H9 (cell line): ENCODE data around the gene IL17RE. TPM values are rescaled to one million over a fixed set of nuclear protein-coding genes. Genes with fewer than 3 reads are reported as not detected.

ENCODE experiments used
- DNase-seq: peaks from one replicate; pipeline ENCODE4 v3.0.0-alpha.2; 2017
- H2AFZ ChIP-seq: one replicate; pipeline ENCODE4 v1.6.1; 2013; ENCODE audit warnings: mild to moderate bottlenecking, low read length, control low read depth, moderate library complexity
- H2AK5ac ChIP-seq: 2 replicates; pipeline ENCODE4 v1.6.1; 2013; ENCODE audit warnings: low read length, control low read depth, mixed read lengths; ENCODE audit not compliant: insufficient read length
- H2BK120ac ChIP-seq: one replicate; pipeline ENCODE4 v1.6.1; 2013; ENCODE audit warnings: low read depth, mild to moderate bottlenecking, low read length, control low read depth, inconsistent platforms; ENCODE audit not compliant: poor library complexity, severe bottlenecking
- H2BK12ac ChIP-seq: 2 replicates; pipeline ENCODE4 v1.6.1; 2013; ENCODE audit warnings: low read length, control low read depth, mixed read lengths, low read depth; ENCODE audit not compliant: insufficient read length
- H2BK15ac ChIP-seq: 2 replicates; pipeline ENCODE4 v1.6.1; 2013; ENCODE audit warnings: low read depth, low read length, control low read depth
- H2BK20ac ChIP-seq: one replicate; pipeline ENCODE4 v1.6.1; 2013; ENCODE audit warnings: low read depth, mild to moderate bottlenecking, low read length, control low read depth, inconsistent platforms; ENCODE audit not compliant: poor library complexity, severe bottlenecking
- H2BK5ac ChIP-seq: 2 replicates; pipeline ENCODE4 v1.6.1; 2013; ENCODE audit warnings: low read length, control low read depth, mixed read lengths; ENCODE audit not compliant: insufficient read length
- H3K14ac ChIP-seq: 2 replicates; pipeline ENCODE4 v1.6.1; 2013; ENCODE audit warnings: low read length, control low read depth; ENCODE audit not compliant: insufficient read depth
- H3K18ac ChIP-seq: 2 replicates; pipeline ENCODE4 v1.6.1; 2013; ENCODE audit warnings: low read depth, mild to moderate bottlenecking, mixed read lengths, low read length, control low read depth; ENCODE audit not compliant: insufficient read length
- H3K23ac ChIP-seq: 2 replicates; pipeline ENCODE4 v1.6.1; 2013; ENCODE audit warnings: low read length, control low read depth, mixed read lengths, low read depth; ENCODE audit not compliant: insufficient read length
- H3K23me2 ChIP-seq: 2 replicates; pipeline ENCODE4 v1.6.1; 2013; ENCODE audit warnings: low read depth, mild to moderate bottlenecking, mixed read lengths, low read length, control low read depth; ENCODE audit not compliant: insufficient read length, poor library complexity, severe bottlenecking
- H3K27ac ChIP-seq: 2 replicates; pipeline ENCODE4 v1.5.1; 2013; ENCODE audit warnings: low read length, control low read depth, mixed read lengths, low read depth; ENCODE audit not compliant: insufficient read length
- H3K27me3 ChIP-seq: 2 replicates; pipeline ENCODE4 v1.6.1; 2013; ENCODE audit warnings: low read length, control low read depth, inconsistent platforms; ENCODE audit not compliant: insufficient read depth
- H3K4ac ChIP-seq: 2 replicates; pipeline ENCODE4 v1.6.1; 2013; ENCODE audit warnings: low read depth, mild to moderate bottlenecking, control low read depth, inconsistent platforms, low read length, moderate library complexity
- H3K4me1 ChIP-seq: 2 replicates; pipeline ENCODE4 v1.6.1; 2013; ENCODE audit warnings: low read length, control low read depth, inconsistent platforms; ENCODE audit not compliant: insufficient read depth
- H3K4me2 ChIP-seq: 2 replicates; pipeline ENCODE4 v1.6.1; 2013; ENCODE audit warnings: low read length, control low read depth, mixed read lengths; ENCODE audit not compliant: insufficient read length, insufficient read depth
- H3K56ac ChIP-seq: 2 replicates; pipeline ENCODE4 v1.6.1; 2013; ENCODE audit warnings: low read depth, mild to moderate bottlenecking, mixed read lengths, low read length, control low read depth; ENCODE audit not compliant: insufficient read length
- H3K79me1 ChIP-seq: 2 replicates; pipeline ENCODE4 v1.6.1; 2013; ENCODE audit warnings: low read depth, mild to moderate bottlenecking, moderate library complexity, low read length, control low read depth, inconsistent platforms; ENCODE audit not compliant: insufficient read depth, poor library complexity, severe bottlenecking
- H3K79me2 ChIP-seq: 2 replicates; pipeline ENCODE4 v1.6.1; 2013; ENCODE audit warnings: low read length, control low read depth, inconsistent platforms; ENCODE audit not compliant: insufficient read depth
- H3K9ac ChIP-seq: 2 replicates; pipeline ENCODE4 v1.6.1; 2013; ENCODE audit warnings: low read length, control low read depth, mixed read lengths; ENCODE audit not compliant: insufficient read length; ENCODE audit errors: extremely low read depth
- H3K9me3 ChIP-seq: one replicate; pipeline ENCODE4 v1.6.1; 2013; ENCODE audit warnings: low read depth, low read length, inconsistent platforms; ENCODE audit not compliant: control insufficient read depth
- H3T11ph ChIP-seq: one replicate; pipeline ENCODE4 v1.6.1; 2013; ENCODE audit warnings: mild to moderate bottlenecking, low read length, control low read depth, inconsistent platforms
- H4K20me1 ChIP-seq: one replicate; pipeline ENCODE4 v1.6.1; 2013; ENCODE audit not compliant: control insufficient read depth, insufficient read length, insufficient read depth
- H4K5ac ChIP-seq: 2 replicates; pipeline ENCODE4 v1.6.1; 2013; ENCODE audit warnings: low read depth, mild to moderate bottlenecking, mixed read lengths, low read length, control low read depth; ENCODE audit not compliant: insufficient read length
- H4K8ac ChIP-seq: replicated peaks from 2 replicates; pipeline ENCODE4 v1.6.1; 2013; ENCODE audit warnings: low read length, control low read depth, mixed read lengths, low read depth; ENCODE audit not compliant: insufficient read length
- H4K91ac ChIP-seq: 2 replicates; pipeline ENCODE4 v1.6.1; 2013; ENCODE audit warnings: low read depth, mild to moderate bottlenecking, moderate library complexity, mixed read lengths, low read length, control low read depth; ENCODE audit not compliant: insufficient read length
- H3K27ac Mint-ChIP-seq, 3 experiments: 2 replicates in 2 of 3; 3 replicates in 1 of 3; pipeline ENCODE4 v1.8.0; 2020 to 2021; ENCODE audit warnings: mixed read lengths in 3 of 3, mild to moderate bottlenecking in 1 of 3, moderate library complexity in 1 of 3
- H3K27me3 Mint-ChIP-seq: 2 replicates; pipeline ENCODE4 v1.8.0; 2021; ENCODE audit warnings: low read depth, mild to moderate bottlenecking, moderate library complexity, mixed read lengths
- H3K36me3 Mint-ChIP-seq, 3 experiments: 2 replicates in 2 of 3; 3 replicates in 1 of 3; pipeline ENCODE4 v1.8.0; 2020 to 2021; ENCODE audit warnings: low read depth in 3 of 3, mixed read lengths in 3 of 3; ENCODE audit not compliant: insufficient read depth in 1 of 3
- H3K4me1 Mint-ChIP-seq, 2 experiments: 2 replicates each; pipeline ENCODE4 v1.8.0; 2020; ENCODE audit warnings: mixed read lengths in 2 of 2
- H3K4me3 Mint-ChIP-seq, 2 experiments: 2 replicates in 1 of 2; 3 replicates in 1 of 2; pipeline ENCODE4 v1.8.0; 2020 to 2021; ENCODE audit warnings: mild to moderate bottlenecking in 2 of 2, mixed read lengths in 2 of 2, moderate library complexity in 1 of 2
- H3K9me3 Mint-ChIP-seq, 2 experiments: 2 replicates in 1 of 2; 3 replicates in 1 of 2; pipeline ENCODE4 v1.8.0; 2020; ENCODE audit warnings: mild to moderate bottlenecking in 2 of 2, mixed read lengths in 2 of 2, moderate library complexity in 1 of 2
- CTCF ChIP-seq: fragments of 200-600 bp; sonication (generic); conservative IDR thresholded peaks from 3 replicates; pipeline ENCODE4 v1.8.0; 2021; ENCODE audit warnings: antibody characterized with exemption, mild to moderate bottlenecking
- WGBS: extraction: QIAGEN DNeasy Blood & Tissue Kit; methylation state at CpG from one replicate; pipeline ENCODE4 v1.1.7; 2013; ENCODE audit warnings: missing lambda C conversion rate, low lambda C conversion rate, mixed read lengths; ENCODE audit not compliant: insufficient read length; ENCODE audit errors: extremely low coverage; 5-methylcytosine and 5-hydroxymethylcytosine counted together
- total RNA-seq: library from RNA; stranded (reverse); gene quantifications from 2 replicates; pipeline ENCODE4 v1.2.1, GENCODE V29; 2021

IL17RE gene
- total RNA-seq, 1 experiment from 2014 or later, result 2.1 TPM

- H2BK5ac ChIP-seq, result no peak overlapping the region
- H3K4ac ChIP-seq, result no peak overlapping the region
- no peak overlapping the region for H2BK120ac ChIP-seq
- H3K27ac Mint-ChIP-seq, result no peak overlapping the region
- no peak overlapping the region for H3K9ac ChIP-seq
- no peaks in the 10 kb centered on the region for H3K27me3 ChIP-seq
- no peaks in the 10 kb centered on the region for H4K20me1 ChIP-seq
- H3K4me1 Mint-ChIP-seq, result peaks cover 10 to 14% of the 10 kb centered on the region in 2 experiments
- peaks cover 0 to 4% of the 10 kb centered on the region in 2 experiments; a peak in 2 of 5 replicates for H3K9me3 Mint-ChIP-seq
- no peak overlapping the region for H3K14ac ChIP-seq
- no peak for TF ChIP-seq CTCF
- H3K4me2 ChIP-seq, result no peak overlapping the region
- peak overlapping the region; percentile 88 to 94; a peak in 2 of 5 replicates for H3K4me3 Mint-ChIP-seq
- WGBS, result no CpG with 5 or more reads among the region's 4 CpGs
- H3T11ph ChIP-seq, result no peak overlapping the region
- H2AFZ ChIP-seq, result no peak overlapping the region
- no peak overlapping the region for H4K8ac ChIP-seq
- H3K79me2 ChIP-seq, result no peaks in the 10 kb centered on the region
- H2BK15ac ChIP-seq, result no peak overlapping the region
- no peak overlapping the region for H4K5ac ChIP-seq
- H2BK20ac ChIP-seq, result no peak overlapping the region
- H3K18ac ChIP-seq, result no peak overlapping the region
- no peaks in the 10 kb centered on the region; the same call in 1 of the 2 replicates for H3K4me1 ChIP-seq
- no peak overlapping the region for H4K91ac ChIP-seq
- no peak overlapping the region for H2AK5ac ChIP-seq
- peaks cover 5% of the 10 kb centered on the region for H3K27me3 Mint-ChIP-seq
- no peak overlapping the region for H3K56ac ChIP-seq
- H3K79me1 ChIP-seq, result no peaks in the 10 kb centered on the region
- no peak overlapping the region for H3K27ac ChIP-seq
- H3K23me2 ChIP-seq, result peaks cover 7% of the 10 kb centered on the region
- H3K36me3 Mint-ChIP-seq, result peaks cover 5 to 35% (median 23%) of the 10 kb centered on the region in 3 experiments
- H3K23ac ChIP-seq, result no peak overlapping the region
- H2BK12ac ChIP-seq, result no peak overlapping the region
- no peak for DNase-seq
- H3K9me3 ChIP-seq, result no peaks in the 10 kb centered on the region
Measured at GRCh38 chr3:9934993-9935392, 32.3 kb downstream of the IL17RE start.
